Fibroblast of skin of left quadriceps (primary cell): ENCODE data around the gene NMNAT2.
"Not testable (repeated sequence)": the region's sequence is repeated elsewhere in the genome, so short reads cannot be mapped to it uniquely, and the experiment has no call there.

Source experiments
- DNase-seq, 2 experiments: peaks; one replicate each; pipeline ENCODE4 v3.0.0-alpha.2; 2013; ENCODE audit warnings: low read depth in 2 of 2

NMNAT2 gene

GRCh38 chr1:183416850-183417771, 1.1 kb downstream of the NMNAT2 start:
- DNase-seq = peak; percentile 3 to 15

- DNase-seq = no peak
Measured at GRCh38 chr1:183414365-183414764, 3.8 kb downstream of the NMNAT2 start.

- no peak for DNase-seq
Measured at GRCh38 chr1:183411091-183411490, 7.1 kb downstream of the NMNAT2 start.

- no peak for DNase-seq
Measured at GRCh38 chr1:183407961-183408360, 10.2 kb downstream of the NMNAT2 start.

GRCh38 chr1:183407474-183407873, 10.7 kb downstream of the NMNAT2 start:
- no peak for DNase-seq

DNA sequence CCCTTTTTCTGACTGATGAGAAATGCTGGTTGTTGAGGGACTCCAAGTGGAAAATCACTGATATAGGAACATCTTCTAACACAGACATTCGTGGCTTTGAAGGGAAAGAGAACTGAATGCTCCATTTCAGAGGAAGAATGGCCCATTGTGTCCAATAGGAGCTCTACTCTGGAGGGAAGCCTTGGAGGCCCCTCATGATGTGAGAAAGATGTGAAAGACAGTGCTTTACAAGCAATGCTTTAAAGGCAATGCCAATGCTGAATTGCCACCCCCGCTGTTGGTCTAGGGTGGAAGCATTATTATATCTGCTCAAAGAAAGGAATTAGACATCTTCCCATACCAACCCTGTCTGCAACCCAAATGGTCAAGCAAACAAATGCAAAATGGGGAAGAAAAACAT, 13.7 kb downstream of the NMNAT2 start:
- no peak for DNase-seq

GRCh38 chr1:183403498-183403897, 14.7 kb downstream of the NMNAT2 start:
- no peak for DNase-seq

GRCh38 chr1:183401565-183401964, 16.6 kb downstream of the NMNAT2 start:
- DNase-seq = not testable (repeated sequence)

- no peak for DNase-seq
Measured at GRCh38 chr1:183394435-183394834, 23.7 kb downstream of the NMNAT2 start.

DNA sequence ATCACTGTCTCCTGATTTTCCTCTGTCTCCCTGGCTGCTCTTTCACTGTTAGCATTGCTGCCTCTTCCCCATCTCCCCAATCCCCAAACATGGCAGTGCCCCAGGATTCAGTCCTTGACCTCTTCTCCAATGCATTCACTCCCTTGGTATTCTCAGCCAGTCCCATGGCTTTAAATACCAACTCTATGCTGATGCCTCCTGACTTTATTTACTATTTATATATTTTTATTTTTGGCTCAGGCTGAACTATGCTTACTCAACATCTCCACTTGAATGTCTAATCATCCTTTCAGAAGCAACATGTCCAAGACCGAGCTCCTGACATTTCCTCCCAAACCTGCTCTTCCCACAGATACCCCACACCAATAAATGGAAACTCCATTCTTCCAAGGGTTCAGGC, 26.3 kb downstream of the NMNAT2 start:
- DNase-seq = no peak

DNA sequence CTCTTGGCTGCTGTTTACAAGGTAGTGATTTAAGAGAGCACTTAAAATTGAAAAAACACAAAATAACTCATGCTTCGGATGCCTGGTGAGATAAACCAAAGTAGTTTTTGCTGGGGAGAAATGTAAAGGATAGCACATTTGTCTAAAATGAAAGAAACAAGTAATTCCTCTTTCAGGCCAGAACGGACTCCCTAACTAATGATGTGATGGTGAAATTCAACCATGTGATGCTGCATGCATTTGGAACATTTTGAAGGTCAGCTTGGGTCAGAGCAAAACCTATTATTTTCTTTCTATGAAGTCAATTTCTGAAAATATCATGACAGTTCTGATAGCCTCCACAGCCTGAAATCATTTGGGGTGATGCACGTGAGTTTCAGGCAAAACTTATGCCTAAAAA, 27.6 kb downstream of the NMNAT2 start:
- no peak for DNase-seq

DNA sequence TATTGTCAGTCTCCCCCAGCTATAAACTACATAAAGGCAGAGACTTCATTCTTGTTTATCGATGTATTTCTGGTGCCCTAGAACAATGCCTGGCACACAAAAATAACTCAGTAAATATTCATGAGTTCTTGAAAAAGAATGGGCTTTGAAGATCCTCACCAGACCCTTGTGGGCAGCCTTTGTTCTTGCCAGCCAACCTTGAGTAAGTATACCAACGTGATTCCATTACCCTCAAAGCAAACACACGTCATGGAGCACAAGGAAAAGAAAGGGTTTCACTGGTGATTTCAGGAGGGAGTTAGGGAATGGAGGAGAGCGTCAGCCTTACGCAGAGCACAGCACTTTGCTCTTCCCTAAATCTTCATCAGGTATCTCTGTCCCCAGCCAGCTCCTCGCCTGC, 29.4 kb downstream of the NMNAT2 start:
- DNase-seq = no peak

GRCh38 chr1:183385340-183386144, 32.6 kb downstream of the NMNAT2 start:
- DNase-seq = no peak

DNA sequence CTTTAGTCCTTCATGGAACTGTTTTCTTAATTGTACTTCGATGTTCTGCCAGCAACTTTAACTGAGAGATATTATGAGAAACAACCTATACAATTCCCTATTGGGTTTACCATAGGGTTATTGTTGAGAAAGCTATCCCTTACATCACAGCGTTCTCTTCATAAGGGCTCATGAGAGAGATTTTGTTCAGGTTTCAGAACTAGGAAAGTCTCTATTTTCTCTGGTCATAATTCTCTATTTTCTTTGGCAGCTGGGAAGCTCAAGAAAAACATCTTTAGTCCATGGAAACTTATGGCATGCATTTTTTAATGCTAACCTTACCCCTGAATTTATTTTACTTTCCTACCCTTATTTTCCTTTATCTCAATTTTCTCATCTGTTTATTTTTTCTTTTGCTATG, 38.2 kb downstream of the NMNAT2 start:
- no peak for DNase-seq

GRCh38 chr1:183375381-183375780, 42.8 kb downstream of the NMNAT2 start:
- DNase-seq = no peak

DNA sequence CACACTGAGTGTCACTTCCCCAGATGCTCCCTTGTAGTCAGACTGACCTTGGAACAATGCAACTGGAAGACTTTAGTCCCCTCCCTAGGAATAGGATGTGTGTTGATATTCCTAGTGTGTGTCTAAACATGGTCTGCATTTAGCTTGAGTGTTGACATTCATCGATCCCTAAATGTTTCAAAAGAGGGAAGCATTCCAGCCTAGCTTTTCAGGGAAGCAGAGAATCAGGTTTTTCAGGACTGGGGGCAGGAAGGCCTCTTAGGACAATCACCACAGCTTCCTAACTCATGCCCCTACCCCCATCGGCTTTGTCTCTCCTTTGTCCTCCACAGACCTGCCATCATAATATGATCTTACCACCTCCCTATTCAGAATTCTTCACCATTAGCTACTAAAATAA, 43.4 kb downstream of the NMNAT2 start:
- no peak for DNase-seq

DNA sequence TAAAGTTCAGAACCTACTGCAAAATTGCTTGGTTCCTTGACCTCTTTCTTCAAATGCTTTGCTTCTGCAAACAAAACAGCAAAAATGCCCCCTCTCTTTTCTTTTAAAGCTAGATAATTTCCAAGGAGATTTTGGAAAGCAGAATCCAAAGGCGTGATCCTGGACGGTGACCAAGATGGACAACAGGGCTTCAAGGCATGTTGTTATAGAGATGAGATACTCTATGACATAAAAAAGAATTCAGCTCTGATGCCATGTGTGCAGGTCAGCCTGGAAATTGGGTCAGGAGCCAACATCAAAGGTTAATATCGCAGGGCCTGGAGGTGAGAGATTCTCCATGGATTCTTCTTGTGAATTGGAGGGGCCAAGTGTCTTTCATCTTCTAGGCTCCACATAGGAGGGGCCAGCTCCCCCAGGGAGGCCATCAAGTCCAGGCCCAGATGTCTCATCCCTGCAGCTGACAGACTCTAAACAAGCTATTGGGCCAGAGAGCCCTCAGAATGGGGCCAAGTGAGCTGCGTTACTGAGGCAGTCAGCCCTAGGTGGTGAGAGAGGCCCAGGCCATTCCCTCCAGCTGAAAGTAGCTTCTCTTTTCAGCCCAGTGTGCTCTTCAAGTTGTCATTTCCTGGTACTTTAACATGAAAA, 45.5 kb downstream of the NMNAT2 start:
- DNase-seq = no peak

- DNase-seq = no peak
Measured at GRCh38 chr1:183370399-183371058, 47.7 kb downstream of the NMNAT2 start.

DNA sequence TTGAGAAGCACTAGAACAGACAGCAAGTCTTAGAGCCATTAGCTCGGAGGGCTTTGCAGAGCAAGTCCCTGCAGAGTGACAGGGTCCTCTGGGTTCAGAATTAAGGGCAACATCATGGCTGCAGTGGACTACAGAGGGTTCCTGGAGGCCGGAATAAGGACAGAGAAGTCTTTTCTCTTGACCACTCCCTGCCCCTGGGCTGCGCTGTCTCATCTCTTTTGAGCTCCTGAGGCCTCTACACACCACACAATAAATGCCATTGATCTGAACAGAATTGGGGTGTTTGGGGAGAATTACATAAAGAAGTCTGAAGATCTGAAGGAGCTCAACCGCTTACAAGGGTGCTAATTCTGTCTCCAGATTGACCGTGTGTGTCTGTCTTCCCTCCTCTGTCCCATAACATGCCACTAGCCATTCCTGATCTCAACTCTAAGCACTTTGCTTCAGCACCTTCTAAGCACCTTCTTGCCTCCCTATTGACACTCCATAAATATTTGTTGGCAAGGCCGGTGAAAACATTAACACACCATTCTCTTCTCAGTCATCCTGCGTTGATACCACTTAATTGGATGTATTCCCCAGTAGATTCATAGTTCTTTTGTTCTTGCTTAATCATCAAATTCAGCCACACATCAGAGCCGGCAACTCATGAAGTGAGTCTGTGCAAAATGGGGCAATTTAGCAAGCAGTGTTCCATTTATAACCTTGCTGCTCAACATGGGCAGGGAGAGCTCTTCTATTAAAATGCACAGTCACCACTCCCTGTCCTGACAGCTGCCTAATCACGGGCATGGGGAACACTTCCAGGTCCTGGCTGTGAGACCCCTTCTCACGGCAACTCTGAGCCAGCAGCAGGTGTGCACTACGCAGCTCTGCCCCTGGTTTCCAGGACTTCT, 49.7 kb downstream of the NMNAT2 start:
- no peak for DNase-seq

GRCh38 chr1:183366116-183366515, 52.1 kb downstream of the NMNAT2 start:
- DNase-seq = no peak

DNA sequence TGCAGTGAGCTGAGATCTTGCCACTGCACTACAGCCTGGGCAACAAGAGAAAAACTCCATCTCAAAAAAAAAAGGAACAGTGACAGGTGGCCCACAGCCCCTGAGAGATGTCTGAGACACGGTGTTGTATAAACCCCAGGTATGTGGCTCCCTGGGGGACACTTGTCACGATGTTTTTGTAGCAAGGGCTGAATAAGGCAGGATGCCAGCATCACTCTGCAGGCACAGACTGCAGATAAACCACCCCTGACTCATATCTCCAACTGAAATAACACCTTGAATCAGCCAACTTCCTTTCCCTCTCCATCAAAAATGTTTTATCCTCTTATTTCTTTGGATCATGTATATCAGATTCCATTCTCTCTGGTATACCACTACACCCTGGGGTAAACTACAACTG, 52.5 kb downstream of the NMNAT2 start:
- DNase-seq = no peak
